Calu3 (cell line): Measurements from ENCODE around the gene TBKBP1. TPM values are rescaled to one million over a fixed set of nuclear protein-coding genes. Genes with fewer than 3 reads are reported as not detected.
A peak's percentile ranks its signal among the peaks of the same experiment; 100 is the strongest.

Experiments used
- BruUV-seq: library from RNA; stranded (reverse); fragments of 400-500 nt; replicated peaks from 2 replicates; lab custom pipeline; 2021; lab: Mats Ljungman, UMichigan
- CTCF ChIA-PET: fragments of 300-600 bp; sonication (Branson Sonifier 250); formaldehyde crosslinking; loops from one replicate; lab custom pipeline; 2022; ENCODE audit warnings: antibody characterized with exemption; lab: Charles Lee
- DNase-seq: peaks from one replicate; pipeline ENCODE4 v3.0.0; 2022
- H3K27ac Mint-ChIP-seq: one replicate; pipeline ENCODE4 v1.8.0; 2022; ENCODE audit warnings: mixed read lengths; ENCODE audit not compliant: unreplicated experiment
- H3K27me3 Mint-ChIP-seq: one replicate; pipeline ENCODE4 v1.8.0; 2022; ENCODE audit warnings: mixed read lengths; ENCODE audit not compliant: unreplicated experiment
- H3K36me3 Mint-ChIP-seq: one replicate; pipeline ENCODE4 v1.8.0; 2022; ENCODE audit warnings: mild to moderate bottlenecking, moderate library complexity, mixed read lengths; ENCODE audit not compliant: insufficient read depth, unreplicated experiment
- H3K4me1 Mint-ChIP-seq: one replicate; pipeline ENCODE4 v1.8.0; 2022; ENCODE audit warnings: mild to moderate bottlenecking, low read depth, mixed read lengths; ENCODE audit not compliant: unreplicated experiment
- H3K4me3 Mint-ChIP-seq: one replicate; pipeline ENCODE4 v1.8.0; 2022; ENCODE audit warnings: mild to moderate bottlenecking, low read depth, moderate library complexity, mixed read lengths; ENCODE audit not compliant: unreplicated experiment
- H3K9me3 Mint-ChIP-seq: one replicate; pipeline ENCODE4 v1.8.0; 2022; ENCODE audit warnings: low read depth, mixed read lengths; ENCODE audit not compliant: unreplicated experiment
- CTCF ChIP-seq: fragments of 200-600 bp; IDR thresholded peaks from one replicate; pipeline ENCODE4 v1.8.0; 2022; ENCODE audit warnings: antibody characterized with exemption; ENCODE audit not compliant: unreplicated experiment
- intact Hi-C: fragments of 100-400 bp; cut with micrococcal nuclease; formaldehyde crosslinking; loops from one replicate; pipeline ENCODE4 v1.10.0; 2022; ENCODE audit not compliant: unreplicated experiment
- total RNA-seq: library from RNA; stranded (reverse); gene quantifications from 2 replicates; pipeline ENCODE4 v1.2.3, GENCODE V29; 2022

Gene TBKBP1
- total RNA-seq, 1 experiment from 2014 or later: 6.4 TPM

GRCh38 chr17:47674499-47674898, 19.5 kb upstream of the TBKBP1 start:
- no TSS peak for BruUV-seq
- Mint-ChIP-seq H3K36me3 (peaks cover 99% of the 10 kb centered on the region), H3K9me3 (no peaks in the 10 kb centered on the region), H3K27ac (no peak overlapping the region), H3K4me3 (no peak overlapping the region), H3K27me3 (no peaks in the 10 kb centered on the region), H3K4me1 (no peaks in the 10 kb centered on the region)
- TF ChIP-seq CTCF: no peak
- CTCF ChIA-PET: interaction anchor here (1.7 kb wide), 1 partner anchor 25 kb away, joined by 4 read pairs; the partner anchor contains the start of gene KPNB1
- intact Hi-C loops: no loop called here
- no peak for DNase-seq

DNA sequence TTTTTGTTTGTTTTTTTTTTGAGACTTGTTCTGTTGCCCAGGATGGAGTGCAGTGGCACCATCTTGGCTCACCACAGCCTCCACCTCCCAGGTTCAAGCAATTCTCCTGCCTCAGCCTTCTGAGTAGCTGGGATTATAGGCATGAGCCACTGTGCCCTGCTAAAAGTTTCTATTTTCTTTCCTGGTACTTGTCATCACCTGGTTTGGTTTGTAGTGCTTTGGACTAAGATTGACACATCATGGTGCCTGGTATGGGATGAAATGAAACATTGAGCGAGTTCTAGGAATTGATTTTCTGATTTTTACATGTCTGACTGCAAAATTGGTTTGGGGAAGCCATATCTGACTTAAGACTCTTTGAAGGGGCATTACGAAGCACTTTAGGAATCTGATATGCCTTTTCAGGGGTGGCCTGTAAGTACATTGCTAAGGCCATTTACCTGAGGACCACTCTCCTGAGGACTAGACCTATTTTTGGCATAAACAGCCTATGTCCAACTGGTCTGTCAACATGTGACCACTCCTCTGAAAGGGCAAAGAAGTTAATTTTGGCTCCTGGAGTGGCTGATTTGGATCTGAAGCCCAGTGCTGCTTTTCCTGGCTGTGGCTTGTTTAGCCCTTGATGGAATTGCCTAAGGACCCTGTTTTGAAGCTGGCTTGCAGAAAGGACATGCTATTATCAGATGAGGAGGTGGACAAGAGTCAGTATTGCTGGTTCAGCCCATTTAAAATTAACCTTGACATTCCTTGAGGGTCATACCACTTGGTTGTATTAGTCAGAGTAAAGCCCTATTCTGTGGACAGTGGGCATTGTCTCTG, 18.4 kb upstream of the TBKBP1 start:
- Mint-ChIP-seq H3K4me3 (no peak overlapping the region), H3K36me3 (peaks cover 99% of the 10 kb centered on the region), H3K4me1 (no peaks in the 10 kb centered on the region), H3K27me3 (no peaks in the 10 kb centered on the region), H3K9me3 (no peaks in the 10 kb centered on the region), H3K27ac (peak overlapping the region; percentile 27)
- intact Hi-C loops: no loop called here
- BruUV-seq: no TSS peak
- CTCF ChIA-PET: interaction anchor here (0.6 to 1.7 kb wide), 2 partner anchors 26 to 188 kb away, joined by 3 to 4 read pairs; partner anchors contain the start of gene KPNB1
- no peak for TF ChIP-seq CTCF
- DNase-seq: no peak

DNA sequence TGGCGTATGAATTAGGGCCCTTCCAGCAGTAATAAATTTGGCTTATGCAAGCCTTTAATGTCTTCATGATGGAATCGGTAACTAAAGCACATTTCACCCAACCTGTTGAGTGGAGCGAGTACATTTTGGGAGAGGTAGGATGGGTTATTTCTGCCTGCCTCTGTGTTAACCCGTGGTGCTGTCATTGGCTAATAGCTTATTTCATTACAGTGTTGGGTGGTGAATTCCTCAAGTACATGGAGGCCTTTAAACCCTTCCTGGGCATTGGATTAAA, 17.8 kb upstream of the TBKBP1 start:
- intact Hi-C loops: no loop called here
- no peak for DNase-seq
- Mint-ChIP-seq H3K4me1 (no peaks in the 10 kb centered on the region), H3K4me3 (no peak overlapping the region), H3K9me3 (no peaks in the 10 kb centered on the region), H3K27me3 (no peaks in the 10 kb centered on the region), H3K36me3 (peaks cover 99% of the 10 kb centered on the region), H3K27ac (peak overlapping the region; percentile 27)
- no TSS peak for BruUV-seq
- CTCF ChIA-PET: interaction anchor here (0.6 kb wide), 1 partner anchor 189 kb away, joined by 3 read pairs; no protein-coding TSS in a partner anchor
- TF ChIP-seq CTCF: no peak

DNA sequence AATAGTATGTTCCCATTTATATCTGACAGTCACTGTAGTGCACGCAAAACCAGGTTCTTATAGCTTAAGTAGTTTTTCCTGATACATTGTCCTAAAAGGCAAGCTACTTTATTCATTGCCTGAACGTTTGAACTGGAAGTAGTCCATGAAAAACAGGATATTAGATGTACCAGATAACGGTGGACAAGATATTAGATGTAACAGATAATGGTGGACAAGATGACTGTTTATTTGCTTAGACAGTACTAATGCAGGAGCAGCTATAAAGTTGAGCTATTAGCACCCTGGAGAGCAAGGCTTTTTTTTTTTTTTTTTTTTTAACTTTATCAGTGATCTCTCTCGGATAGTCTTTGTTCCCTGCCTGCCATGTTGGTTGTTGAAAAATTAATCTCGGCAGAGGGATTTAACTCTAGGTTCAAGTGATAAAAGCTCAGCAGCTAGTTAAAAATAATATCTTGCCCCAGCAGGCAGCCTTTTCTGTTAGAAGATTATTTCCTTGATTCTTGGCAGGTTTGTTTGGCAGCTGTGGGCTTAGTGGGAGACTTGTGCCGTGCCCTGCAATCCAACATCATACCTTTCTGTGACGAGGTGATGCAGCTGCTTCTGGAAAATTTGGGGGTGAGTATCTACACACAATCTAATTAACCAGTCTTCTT, 17.3 kb upstream of the TBKBP1 start:
- Mint-ChIP-seq H3K9me3 (no peaks in the 10 kb centered on the region), H3K27me3 (no peaks in the 10 kb centered on the region), H3K4me3 (no peak overlapping the region), H3K36me3 (peaks cover 99% of the 10 kb centered on the region), H3K27ac (no peak overlapping the region), H3K4me1 (no peaks in the 10 kb centered on the region)
- CTCF ChIA-PET: interaction anchor here (0.7 kb wide), 1 partner anchor 1936 kb away, joined by 3 read pairs; no protein-coding TSS in a partner anchor
- TF ChIP-seq CTCF: no peak
- intact Hi-C loops: no loop called here
- BruUV-seq: no TSS peak
- no peak for DNase-seq
